ENCODE results near the gene SUGCT. TPM values are rescaled to one million over a fixed set of nuclear protein-coding genes. Genes with fewer than 3 reads are reported as not detected.

Gene SUGCT
- total RNA-seq, 1 donor from 2014 or later, result 8.5 TPM

- no peak for DNase-seq (ENCODE audit: low read depth)
Observed at GRCh38 chr7:40889539-40889938, 754.7 kb downstream of the SUGCT start.

DNA sequence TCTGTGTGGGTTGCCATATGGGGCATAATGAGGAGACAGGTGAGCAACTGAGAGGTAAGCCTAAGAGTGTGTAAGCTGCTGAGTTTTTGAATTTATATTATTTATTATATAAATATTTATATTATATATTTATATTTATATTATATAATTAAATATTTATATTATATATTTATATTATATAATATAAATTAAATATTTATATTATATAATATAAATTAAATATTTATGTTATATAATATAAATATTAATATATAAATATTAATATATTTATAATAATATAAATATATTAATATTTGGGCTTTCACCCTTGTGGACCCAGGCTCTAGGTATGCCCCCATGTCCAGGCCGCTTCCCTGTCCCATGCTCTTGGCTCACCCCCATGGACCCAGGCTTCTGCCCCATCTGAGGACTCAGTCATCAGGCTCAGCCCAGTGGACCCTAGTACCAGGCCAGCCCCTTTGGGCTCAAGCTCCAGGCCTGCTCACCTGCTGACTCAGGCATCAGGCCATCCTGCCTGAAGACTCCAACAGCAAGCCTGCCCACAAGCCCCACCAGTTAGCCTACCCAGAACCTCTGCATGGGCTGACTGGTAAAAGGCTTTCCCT lies 755.4 kb downstream of the SUGCT start:
- DNase-seq (ENCODE audit: low read depth), result no peak

- DNase-seq (ENCODE audit: low read depth), result no peak
Observed at GRCh38 chr7:40891232-40891631, 756.4 kb downstream of the SUGCT start.

- DNase-seq (ENCODE audit: low read depth), result no peak
Observed at GRCh38 chr7:40899151-40899550, 764.3 kb downstream of the SUGCT start.

- DNase-seq (ENCODE audit: low read depth), result peak; percentile 47
Observed at GRCh38 chr7:40899636-40900507, 765.1 kb downstream of the SUGCT start.

DNA sequence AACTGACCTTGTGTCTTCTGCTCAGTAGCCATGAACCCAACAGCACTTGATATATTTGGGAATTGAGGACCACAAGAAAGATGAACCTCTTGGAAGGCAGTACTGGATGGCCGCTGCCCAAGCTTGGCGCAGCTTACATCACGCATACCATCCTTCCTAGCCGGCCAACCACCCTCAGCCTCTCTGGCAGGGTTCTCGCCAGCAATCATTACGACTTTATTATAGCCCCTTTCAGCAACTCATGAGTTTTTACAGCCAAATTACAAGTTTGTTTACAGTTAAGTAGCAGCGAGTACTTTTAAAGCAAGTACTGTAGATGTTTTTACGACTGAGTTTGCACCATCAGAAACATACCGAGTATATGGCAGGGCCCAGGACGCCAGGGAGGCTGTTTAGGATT lies 769.1 kb downstream of the SUGCT start:
- DNase-seq (ENCODE audit: low read depth), result no peak

DNA sequence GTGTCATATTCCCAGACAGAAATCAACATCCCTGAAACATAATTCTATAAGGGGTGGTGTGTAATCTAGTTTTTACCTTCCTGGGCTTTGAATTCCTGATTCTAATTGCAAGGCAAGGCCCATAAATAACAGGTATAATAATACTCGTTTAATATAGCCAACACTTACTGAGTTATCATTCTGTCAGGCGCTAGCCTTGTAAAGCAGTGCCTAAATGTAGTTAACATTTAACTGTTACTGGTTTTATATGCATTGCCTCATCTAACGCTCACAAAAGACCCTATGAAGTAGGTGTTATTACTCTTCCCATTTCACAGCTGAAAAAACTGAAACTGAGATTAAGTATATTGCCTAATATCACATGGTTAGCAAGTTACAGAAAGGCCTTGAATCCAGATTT lies 772.5 kb downstream of the SUGCT start:
- DNase-seq (ENCODE audit: low read depth), result no peak

- DNase-seq (ENCODE audit: low read depth), result no peak
Observed at GRCh38 chr7:40909346-40909980, 774.7 kb downstream of the SUGCT start.

Other genes starting within 250 kb of the SUGCT start
- 52.6 and 52.9 TPM in 2 replicates for gene CDK13, start 184.7 kb upstream of the SUGCT start, total RNA-seq
- 28.7 and 52.7 TPM in 2 replicates for gene MPLKIP, start 383 bp upstream of the SUGCT start, total RNA-seq

All from myocyte (in vitro differentiated cells).